Uterus (tissue), 2 donors: ENCODE results near the gene DUSP1.

Experiments
- CTCF ChIP-seq, 4 experiments: fragments of 200-600 bp in 2 of 4; fragments of 450-650 bp in 2 of 4; sonication (generic) in 2 of 4; IDR thresholded peaks; one replicate each; pipeline ENCODE4 v1.5.1; 2016 to 2019; ENCODE audit warnings: antibody characterized with exemption in 4 of 4, mild to moderate bottlenecking in 2 of 4, moderate library complexity in 1 of 4
- POLR2A ChIP-seq, 2 donors: fragments of 450-650 bp; IDR thresholded peaks; one replicate each; pipeline ENCODE4 v1.6.1; 2016; ENCODE audit warnings: antibody characterized with exemption in 2 of 2, mild to moderate bottlenecking in 1 of 2, moderate library complexity in 1 of 2

GRCh38 chr5:172740428-172741205 is 30.4 kb downstream of the DUSP1 start:
- TF ChIP-seq CTCF (IDR thresholded peaks at IDR 0.05) = no peak
- no peak for TF ChIP-seq POLR2A (IDR thresholded peaks at IDR 0.05)
